22Rv1 (cell line): ENCODE measurements around the gene CUX1.

ENCODE experiments used
- CTCF ChIP-seq: fragments of 450-650 bp; IDR thresholded peaks from 2 replicates; pipeline ENCODE4 v1.5.1; 2017; ENCODE audit warnings: mild to moderate bottlenecking
- ZFX ChIP-seq: fragments of 450-650 bp; IDR thresholded peaks from 2 replicates; pipeline ENCODE4 v1.6.1; 2017; ENCODE audit warnings: antibody characterized with exemption, borderline replicate concordance

DNA sequence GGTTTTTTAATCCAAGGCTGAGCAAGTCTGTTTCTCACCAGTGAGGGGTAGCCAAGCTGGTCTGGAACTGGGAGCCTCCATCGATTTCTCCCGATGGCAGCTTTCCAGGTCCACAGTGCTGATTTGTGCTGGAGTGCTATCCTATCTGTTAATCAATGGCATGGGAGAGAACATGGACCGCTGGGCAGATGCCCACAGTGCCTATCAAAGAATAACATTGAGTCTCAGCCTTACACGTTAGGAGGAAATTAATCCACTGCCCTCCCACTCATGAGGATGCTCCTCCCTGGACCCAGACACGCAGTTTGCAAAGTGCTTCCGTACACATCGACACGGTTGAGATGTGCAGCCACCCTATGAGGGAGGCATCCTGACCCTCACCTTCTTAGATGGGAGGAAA lies 36.0 kb upstream of the CUX1 start:
- no peak for TF ChIP-seq CTCF
- TF ChIP-seq ZFX = no peak
